C4-2B (cell line): ENCODE data around the gene ICAM5.
A peak's percentile ranks its signal among the peaks of the same experiment; 100 is the strongest.

Source experiments
- H3K27ac ChIP-seq: fragments of 450-650 bp; 2 replicates; pipeline ENCODE4 v1.5.1; 2017
- CTCF ChIP-seq: fragments of 450-650 bp; conservative IDR thresholded peaks from 2 replicates; pipeline ENCODE4 v1.5.1; 2017; ENCODE audit warnings: mild to moderate bottlenecking
- ZFX ChIP-seq: fragments of 450-650 bp; IDR thresholded peaks from 2 replicates; pipeline ENCODE4 v1.6.1; 2017

Gene ICAM5

GRCh38 chr19:10309423-10309822 lies 19.7 kb downstream of the ICAM5 start, which contains the start of gene ZGLP1:
ZGLP1 (minus strand) TSS chr19:10309815.
- H3K27ac ChIP-seq, result no peak within 1 kb of the TSS
- no peak for TF ChIP-seq CTCF

DNA sequence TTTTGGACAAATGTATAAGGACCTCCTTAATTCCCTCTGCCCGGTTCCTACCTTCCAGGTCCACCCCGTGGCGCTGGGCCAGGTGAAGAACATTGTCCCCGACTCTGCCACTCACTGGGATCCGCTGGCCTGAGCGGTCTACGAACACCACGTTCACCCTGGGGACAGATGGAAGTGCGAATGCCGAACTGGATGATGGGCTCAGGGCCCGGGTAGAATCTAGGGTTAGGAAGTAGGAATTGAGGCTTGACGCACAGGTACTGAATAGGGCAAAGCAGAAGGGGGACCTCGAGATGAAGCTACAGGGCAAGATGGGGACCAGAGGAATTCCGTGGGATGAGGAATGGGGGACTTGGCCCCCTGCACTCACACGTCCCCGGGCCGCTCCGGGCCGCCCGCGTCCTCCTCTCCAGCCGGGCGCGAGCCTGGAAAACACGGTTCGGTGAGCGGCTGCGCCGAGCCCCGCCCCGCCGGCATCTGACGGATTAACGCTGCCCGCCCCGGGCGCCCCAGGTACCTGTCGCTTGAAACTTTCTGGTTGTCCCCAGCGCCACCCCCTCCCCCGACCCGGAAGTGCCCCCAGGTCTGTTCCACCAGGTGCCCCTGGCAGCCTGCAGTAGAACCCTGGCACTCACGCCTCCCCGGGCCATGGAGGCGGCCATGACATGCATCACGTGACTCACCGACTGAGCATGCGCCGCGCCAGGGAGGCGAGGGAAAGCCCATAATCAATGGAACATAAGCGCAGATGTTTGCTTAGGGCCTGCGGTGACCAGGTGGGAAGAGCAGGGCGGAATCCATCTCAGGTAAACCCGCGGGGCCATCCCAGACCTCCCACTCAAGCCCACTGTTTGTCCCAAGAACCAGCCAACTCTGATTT lies 25.8 kb downstream of the ICAM5 start, which contains the start of gene FDX2:
Gene FDX2 (minus strand): TSS at position 681 of the 880 bp plus-strand sequence. CDS start 19 bp downstream, at position 662.
- TF ChIP-seq ZFX (peak; percentile 63; the same call in 1 of the 2 replicates), CTCF (no peak)
- H3K27ac ChIP-seq, result peak within 1 kb of the TSS; percentile 74

- H3K27ac ChIP-seq, result peak overlapping the region; percentile 74
- TF ChIP-seq CTCF (no peak), ZFX (no peak)
Observed at GRCh38 chr19:10316229-10317044, 26.7 kb downstream of the ICAM5 start.

GRCh38 chr19:10317045-10317856 lies 27.5 kb downstream of the ICAM5 start:
- peak overlapping the region; percentile 74 for H3K27ac ChIP-seq

DNA sequence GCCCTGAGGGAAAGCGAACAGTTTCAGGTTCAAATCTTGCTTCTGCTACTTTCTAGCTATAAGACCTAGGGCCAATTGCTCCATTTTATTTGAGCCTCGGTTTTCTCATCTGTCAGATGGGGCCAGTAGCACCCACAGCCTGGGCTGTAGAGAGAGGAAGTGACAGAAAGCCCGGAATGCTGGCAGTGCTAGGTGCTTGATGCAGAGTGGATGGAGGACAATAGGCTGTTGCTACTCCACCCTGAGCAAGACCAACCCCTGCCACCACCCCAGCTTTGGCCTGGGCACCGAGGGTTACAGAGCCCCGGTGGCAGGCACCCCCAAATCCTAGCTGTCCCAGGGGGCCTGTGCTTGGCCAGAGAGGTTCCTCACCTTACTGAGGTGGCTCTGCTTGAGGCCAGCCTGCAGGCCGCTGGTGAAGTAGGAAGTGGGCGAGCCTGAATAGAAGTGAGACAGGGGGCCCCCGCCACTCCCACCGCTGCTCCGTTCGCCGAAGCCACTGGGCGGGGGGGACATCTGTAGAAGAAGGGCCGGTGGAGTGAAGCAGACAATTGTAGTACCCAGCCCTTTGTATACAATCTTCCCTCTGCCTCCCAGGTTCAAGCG lies 28.2 kb downstream of the ICAM5 start:
- TF ChIP-seq ZFX, result no peak
- no peak for TF ChIP-seq CTCF

More at GRCh38 chr19:10317045-10317856, 27.5 kb downstream of the ICAM5 start:
- no peak for TF ChIP-seq CTCF
- TF ChIP-seq ZFX, result no peak

DNA sequence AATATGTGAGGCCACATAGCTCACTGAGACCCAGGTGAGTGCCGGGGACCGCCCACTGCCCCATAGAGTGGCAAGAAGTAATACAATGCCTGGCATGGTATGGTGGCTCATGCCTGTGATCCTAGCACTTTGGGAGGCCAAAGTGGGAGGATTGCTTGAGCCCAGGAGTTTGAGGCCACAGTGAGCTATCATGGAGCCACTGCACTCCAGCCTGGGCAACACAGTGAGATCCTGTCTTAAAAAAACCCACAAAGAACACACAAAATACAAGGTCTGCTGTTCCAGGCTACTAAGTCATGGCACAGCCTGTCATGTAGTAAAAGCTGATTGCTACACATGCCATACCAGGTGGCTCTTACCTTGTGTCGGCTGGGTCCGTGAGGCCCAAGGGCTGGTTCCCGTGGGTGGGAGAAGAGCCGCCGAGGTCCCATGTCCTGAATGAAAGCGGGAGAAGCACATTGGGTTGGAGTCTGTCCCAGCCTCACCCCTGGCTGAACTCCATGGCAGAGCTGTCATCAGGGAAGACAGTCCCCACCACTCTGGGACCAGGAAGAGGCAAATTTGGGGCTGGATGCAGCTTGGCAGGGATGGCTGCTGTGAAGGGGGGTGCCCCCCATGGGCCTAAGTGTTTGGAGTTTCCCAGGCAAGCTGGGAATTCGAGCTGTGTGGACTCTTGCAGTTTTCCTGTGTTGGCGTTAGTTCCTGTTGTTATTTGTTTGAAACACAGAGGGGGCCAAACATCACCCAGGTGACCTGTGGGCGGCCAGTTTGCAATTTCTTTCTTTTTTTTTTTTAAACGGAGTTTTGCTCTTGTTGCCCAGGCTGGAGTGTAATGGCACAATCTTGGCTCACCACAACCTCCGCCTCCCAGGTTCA lies 29.3 kb downstream of the ICAM5 start:
- no peak overlapping the region for H3K27ac ChIP-seq
- no peak for TF ChIP-seq ZFX
- no peak for TF ChIP-seq CTCF

More for the DNA sequence above, 28.2 kb downstream of the ICAM5 start:
- H3K27ac ChIP-seq, result no peak overlapping the region
